ENCODE data around the gene GNAQ.

GRCh38 chr9:78073722-78074121 is 42.1 kb upstream of the GNAQ start:
- TF ChIP-seq EZH2 (IDR thresholded peaks at IDR 0.05; ENCODE audit: low read length), result no peak
- TF ChIP-seq CTCF (optimal IDR thresholded peaks at IDR 0.05 in 1 of 3, IDR thresholded peaks at IDR 0.05 in 1 of 3, conservative IDR thresholded peaks at IDR 0.05 in 1 of 3; ENCODE audit: extremely low read depth in 1 of 3, insufficient read depth in 2 of 3, low read length in 3 of 3), result no peak

Data from keratinocyte (primary cell).